T-helper 2 cell treated with Interferon-gamma antibody and Interleukin-4, amounts not matched to agents 100 ng/mL and 5 ng/mL, for 36 hours (primary cell): ENCODE results near the gene ABCB10. TPM values are rescaled to one million over a fixed set of nuclear protein-coding genes. Genes with fewer than 3 reads are reported as not detected.
"Not testable (repeated sequence)": the region's sequence is repeated elsewhere in the genome, so short reads cannot be mapped to it uniquely, and the experiment has no call there.

Experiments
- intact Hi-C: fragments of 100-400 bp; cut with micrococcal nuclease; formaldehyde crosslinking; loops from one replicate; pipeline ENCODE4 v1.15.1; 2023
- total RNA-seq: library from RNA; stranded (reverse); gene quantifications from 2 replicates; pipeline ENCODE4 v1.2.3, GENCODE V29; 2022

Gene ABCB10
- total RNA-seq, 1 donor from 2014 or later: 36.2 TPM

DNA sequence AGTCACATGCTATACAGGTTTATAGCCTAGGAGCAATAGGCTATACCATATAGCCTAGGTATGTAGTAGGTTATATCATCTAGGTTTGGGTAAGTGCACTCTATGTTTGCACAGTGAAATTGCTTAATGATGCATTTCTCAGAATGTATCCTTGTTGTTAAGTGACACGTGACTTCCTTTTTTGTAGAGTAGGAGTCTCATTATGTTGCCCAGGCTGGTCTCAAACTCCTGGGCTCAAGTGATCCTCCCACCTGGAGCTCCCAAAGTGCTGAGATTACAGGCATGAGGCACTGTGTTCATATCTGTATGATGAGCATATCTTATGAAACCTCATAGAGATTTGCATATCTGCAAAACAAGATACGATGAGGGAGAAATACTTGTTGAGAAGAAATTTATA lies 13.8 kb upstream of the ABCB10 start:
- intact Hi-C loops: no loop called here

DNA sequence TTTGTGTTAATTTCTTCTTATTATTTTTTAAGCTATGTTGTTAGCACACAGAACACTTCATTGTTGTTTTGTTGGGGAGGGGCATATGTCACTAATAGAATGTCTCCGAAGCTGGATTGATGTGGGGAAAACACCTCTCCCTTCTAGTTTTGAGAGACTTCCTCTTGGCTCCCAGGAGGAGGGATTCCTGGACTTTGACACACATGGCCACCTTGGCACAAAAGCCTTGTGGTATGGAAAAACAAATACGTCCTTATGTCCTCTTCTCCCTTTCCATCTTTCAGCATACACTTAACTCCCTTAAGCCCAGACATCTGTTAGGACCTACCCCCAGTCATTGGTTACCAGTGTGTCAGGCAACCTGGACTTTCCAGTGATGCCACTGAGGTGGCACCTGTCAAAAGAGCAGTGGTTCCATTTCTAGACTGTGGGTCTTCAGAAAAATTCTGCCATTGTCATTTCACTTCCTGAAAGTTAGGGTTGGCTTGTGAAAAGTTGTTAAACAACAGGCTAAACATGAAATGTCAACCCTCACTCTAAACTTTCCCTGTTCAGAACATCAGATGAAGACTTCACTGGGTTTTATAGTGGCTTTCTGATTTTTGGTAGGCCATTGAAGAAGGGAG lies 12.5 kb upstream of the ABCB10 start:
- intact Hi-C loops: no loop called here

DNA sequence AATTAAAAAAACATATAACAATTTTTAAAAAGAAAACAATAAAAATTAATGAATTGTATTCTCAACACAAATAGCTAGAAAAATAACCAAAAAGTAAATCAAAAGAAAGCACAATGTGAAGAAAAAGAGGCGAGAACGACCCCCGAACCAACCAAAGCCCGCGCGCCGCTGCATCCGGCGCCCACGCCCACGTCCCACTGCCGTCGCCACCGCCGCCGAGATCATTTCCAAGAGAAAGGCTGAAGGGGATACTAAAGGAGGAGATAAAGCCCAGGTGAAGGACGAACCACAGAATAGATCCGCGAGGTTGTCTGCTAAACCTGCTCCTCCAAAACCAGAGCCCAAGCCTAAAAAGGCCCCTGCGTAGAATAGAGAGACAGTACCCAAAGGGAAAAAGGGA lies 11.8 kb upstream of the ABCB10 start:
- intact Hi-C loops: no loop called here

DNA sequence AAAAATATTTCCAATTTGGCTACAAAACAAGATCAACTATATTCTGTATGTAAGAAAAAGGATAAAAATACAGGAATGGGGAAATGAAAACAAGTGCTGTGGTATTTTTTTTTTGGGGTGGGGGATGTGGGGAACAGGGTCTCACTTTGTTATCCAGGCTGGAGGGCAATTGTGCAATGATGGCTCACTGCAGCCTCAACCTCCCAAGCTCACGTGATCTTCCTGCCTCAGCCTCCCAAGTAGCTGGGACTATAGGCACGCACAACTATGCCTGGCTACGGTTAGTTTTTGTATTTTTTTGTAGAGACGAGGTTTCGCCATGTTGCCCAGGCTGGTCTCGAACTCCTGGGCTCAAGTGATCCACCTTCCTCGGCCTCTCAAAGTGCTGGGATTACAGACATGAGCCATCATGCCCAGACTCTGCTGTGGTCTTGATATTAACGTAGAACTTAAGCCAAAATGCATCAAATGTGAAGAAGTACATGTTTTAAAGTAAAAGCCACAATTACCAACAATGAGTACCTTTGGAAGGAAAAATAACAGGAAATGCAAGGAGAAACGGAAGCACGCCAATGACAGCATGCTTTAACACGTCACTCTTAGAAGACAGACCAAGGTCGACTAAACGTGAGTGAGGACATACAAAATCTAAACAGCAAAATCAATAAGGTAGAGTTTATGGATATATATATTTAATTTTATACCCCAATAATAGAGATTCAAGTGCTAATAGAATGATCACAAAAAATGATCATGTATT lies 8.8 kb upstream of the ABCB10 start:
- intact Hi-C loops: no loop called here

DNA sequence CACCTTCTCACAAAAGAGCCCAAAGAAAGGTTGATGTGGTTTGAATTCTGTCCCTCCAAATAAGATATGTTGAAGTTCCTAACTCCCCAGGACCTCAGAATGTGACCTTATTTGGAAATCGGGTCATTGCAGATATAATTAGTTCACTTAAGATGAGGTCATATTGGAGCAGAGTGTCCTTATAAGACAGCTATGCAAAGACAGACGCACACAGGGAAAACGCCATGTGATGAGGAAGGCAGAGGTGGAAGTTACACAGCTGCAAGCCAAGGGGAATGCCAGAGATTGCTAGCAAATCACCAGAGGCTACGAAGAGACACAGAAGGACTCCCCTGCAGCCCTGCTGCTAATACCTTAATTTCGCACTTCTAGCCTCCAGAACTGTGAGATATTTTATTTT lies 5.2 kb upstream of the ABCB10 start:
- intact Hi-C loops: no loop called here

DNA sequence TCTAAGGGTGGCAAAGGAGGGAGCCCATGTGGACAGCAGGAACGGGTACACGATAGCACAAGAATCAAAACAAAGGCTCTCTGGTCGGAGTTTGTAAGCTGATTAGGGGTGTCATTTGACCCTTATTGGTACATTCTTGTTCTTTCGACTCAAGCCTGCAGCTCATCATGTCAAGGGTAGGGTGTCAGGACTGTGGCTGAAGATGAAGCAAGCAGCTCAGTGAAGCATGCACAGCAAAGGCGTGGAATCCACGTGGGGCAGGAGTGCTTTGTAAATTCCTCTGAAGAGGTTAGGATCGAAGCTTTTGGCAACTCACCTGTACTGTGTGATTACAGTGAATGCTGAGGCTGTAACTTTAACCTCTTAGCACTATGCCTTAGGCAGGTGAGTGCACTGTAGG lies 4.7 kb upstream of the ABCB10 start:
- intact Hi-C loops: no loop called here

DNA sequence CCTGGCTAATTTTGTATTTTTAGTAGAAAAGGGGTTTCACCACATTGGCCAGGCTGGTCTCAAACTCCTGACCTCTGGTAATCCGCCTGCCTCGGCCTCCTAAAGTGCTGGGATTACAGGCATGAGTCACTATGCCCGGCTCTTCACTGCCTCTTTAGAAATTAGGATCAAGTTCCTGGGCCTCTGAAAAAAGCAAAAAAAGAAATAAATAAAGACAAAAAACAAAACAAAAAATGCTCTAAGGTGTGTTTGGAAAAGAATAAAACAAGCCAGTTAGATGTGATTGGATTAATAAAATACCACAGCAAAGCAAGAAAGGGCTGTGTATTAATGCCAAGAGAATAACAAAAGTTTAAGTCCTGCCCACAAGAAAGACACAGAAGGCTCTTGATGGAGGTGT lies 4.2 kb upstream of the ABCB10 start:
- intact Hi-C loops: no loop called here

DNA sequence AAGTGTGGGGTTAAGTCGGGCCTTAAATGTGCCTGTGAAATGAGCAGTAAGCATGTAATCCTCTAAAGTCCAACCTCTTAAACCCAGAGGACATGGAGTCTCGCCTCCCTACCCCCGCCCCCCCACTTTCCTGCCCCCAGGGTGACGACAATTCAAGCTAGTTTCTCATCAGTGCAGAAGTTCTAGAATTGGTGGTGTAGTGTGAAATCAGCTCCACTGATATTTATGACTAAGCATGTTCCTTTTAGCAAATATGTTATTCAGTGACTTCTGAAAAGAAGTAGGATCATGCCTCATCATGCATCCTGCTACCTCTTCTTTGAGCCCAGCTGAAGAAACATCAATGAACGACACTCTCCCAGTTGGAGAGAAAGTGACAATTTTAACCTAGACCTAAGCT lies 2.6 kb upstream of the ABCB10 start:
- intact Hi-C loops: no loop called here

DNA sequence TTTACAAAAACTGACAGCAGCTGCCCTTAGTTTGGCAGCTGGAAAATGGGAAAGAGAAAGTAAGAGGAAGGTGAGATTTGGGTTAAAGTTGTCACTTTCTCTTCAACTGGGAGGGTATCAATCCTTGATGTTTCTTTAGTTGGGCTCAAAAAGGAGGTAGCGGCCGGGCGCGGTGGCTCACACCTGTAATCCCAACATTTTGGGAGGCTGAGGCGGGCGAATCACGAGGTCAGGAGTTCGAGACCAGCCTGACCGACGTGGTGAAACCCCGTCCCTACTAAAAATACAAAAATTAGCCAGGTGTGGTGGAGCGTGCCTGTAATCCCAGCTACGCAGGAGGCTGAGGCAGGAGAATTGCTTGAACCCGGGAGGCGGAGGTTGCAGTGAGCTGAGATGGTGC lies 1.6 kb upstream of the ABCB10 start:
- intact Hi-C loops: not testable (repeated sequence)

DNA sequence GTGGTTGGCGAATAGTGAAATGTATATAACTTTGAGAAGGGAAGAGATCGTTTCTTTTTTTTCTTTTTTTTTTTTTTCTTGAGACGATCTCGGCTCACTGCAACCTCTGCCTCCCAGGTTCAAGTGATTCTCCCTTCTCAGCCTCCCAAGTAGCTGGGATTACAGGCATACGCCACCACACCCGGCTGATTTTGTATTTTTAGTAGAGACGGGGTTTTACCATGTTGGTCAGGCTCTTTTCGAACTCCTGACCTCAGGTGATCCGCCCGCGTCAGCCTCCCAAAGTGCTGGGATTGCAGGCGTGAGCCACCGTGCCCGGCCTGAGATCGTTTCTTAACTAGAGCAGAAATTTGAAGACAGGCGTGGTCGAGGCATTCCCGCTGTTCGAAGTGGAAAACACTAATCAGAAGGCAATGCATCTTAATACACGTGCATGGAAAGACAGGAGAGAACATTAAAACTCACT lies 862 bp upstream of the ABCB10 start:
- intact Hi-C loops: loop anchor here (2.0 to 5.0 kb wide), 6 partner anchors 117 to 1457 kb away; partner anchors contain the start of genes C1orf35, COG2, GALNT2 and RAB4A

DNA sequence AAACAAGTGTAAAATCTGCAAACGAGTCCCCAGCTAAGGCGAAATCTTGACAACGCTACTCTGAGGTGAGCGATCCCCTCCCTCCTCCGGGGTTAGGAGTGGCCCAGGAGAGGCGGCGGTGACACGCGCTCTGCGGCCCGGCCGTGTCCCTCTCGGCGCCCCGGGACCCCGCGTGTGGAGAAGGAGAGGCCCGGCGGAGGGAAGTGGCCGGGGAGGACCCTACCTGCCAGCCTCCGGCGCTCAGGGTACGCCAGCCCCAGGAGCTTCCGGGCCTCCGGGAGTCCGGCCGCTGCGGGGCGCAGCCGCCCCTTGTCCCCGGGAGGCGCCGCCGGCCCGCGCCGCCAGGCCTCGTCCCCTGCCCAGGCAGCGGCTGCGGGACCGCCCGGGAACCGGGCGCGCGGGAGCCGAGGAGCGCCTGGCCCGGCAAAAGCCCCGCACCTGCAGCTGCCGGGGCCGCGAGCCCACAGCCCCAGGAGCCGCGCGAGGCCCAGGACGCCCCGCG lies 543 bp downstream of the ABCB10 start:
- intact Hi-C loops: loop anchor here (1.0 to 5.0 kb wide), 9 partner anchors 50 to 1455 kb away; partner anchors contain the start of genes C1orf35, CCSAP, COG2 and GALNT2

DNA sequence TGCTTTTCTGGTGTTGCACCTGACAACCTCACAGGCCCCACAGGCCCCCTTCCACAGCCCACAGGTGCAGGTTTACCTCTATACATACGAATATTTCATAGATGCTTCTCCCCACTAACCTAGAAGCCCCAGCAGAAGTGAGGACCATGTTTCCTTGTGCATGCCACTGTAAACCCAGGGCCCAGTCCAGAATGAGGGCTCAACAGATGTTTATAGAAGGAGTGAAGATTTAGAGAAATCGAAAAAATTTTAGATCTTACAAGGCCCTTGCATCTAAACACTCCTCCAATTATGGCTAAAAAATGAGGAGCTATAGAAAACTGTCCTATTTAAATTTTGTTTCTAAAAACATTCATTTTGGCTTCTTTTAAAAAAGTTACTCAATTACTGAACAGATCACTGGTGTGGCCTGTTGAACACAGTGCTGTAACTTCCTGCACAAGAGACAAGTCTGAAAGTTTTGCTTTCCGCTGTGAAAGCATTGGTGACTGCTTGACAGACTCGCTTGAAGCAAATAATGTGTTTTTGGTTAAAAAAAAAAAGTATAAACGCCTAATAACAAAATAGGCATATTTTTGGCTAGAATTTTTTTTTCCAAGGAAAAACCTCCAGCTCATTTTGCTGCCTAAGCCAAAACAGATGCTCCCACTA lies 1.2 kb downstream of the ABCB10 start:
- intact Hi-C loops: loop anchor here (1.0 to 5.0 kb wide), 6 partner anchors 49 to 1085 kb away; partner anchors contain the start of genes CCSAP, COG2, NUP133 and RAB4A

DNA sequence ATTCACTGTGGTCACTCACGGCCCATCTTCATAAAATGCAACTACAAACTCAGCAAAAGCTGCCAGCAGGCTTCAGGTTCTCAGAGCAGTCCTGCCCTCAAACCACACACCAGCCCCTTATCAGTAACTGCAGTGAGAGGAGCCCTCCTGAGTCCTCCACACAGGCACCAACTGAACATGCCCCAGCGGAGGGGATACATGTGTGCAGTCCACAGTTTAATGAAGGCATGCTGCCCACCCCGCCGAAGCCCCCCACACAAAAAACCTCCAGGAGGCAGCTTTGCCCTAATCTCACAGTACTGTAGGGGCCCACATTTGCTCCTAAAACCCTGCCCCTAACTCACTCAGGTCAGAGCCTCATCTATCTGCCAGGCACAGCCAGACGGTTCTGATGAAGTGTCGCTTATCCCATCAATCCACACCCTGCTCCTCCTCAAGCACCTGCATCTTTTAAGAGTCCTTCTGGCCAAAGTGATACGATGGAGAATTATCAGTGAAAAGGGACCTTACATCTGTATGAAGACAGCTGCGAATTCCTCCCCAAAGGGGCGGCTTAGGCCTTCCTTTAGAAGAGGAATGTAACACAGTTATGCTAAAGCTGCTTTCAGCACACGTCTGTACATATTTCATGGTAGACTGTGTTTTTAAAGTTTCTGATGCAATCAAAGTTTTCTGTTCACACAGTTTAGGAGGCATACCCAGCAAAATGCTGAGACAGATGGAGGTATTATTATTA lies 3.5 kb downstream of the ABCB10 start:
- intact Hi-C loops: loop anchor here (5.0 kb wide), 4 partner anchors 113 to 1087 kb away; partner anchors contain the start of genes COG2 and RAB4A

DNA sequence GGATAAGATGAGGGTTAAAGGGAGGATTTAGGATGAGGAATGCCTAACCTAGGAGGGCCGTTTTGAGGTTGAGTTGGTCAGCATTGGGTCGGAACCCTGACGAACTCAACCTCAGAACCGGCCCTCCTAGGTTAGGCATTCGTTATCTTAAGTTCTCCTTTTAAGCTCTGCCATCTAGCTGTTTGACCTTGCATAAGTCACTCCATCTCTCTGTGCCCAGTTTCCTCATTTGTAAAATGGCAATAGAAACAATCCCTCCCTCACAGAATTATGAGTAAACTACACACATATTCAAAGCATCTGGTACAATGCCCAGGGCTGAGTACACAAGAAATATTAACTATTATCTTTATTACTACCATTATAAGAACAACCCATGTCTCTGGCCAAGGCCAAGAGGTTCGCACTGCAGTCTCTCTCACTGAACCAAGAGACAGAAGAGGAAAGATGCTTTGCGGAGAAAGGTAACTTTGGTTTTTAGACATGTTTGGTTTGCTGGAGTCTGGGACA lies 4.8 kb downstream of the ABCB10 start:
- intact Hi-C loops: no loop called here

DNA sequence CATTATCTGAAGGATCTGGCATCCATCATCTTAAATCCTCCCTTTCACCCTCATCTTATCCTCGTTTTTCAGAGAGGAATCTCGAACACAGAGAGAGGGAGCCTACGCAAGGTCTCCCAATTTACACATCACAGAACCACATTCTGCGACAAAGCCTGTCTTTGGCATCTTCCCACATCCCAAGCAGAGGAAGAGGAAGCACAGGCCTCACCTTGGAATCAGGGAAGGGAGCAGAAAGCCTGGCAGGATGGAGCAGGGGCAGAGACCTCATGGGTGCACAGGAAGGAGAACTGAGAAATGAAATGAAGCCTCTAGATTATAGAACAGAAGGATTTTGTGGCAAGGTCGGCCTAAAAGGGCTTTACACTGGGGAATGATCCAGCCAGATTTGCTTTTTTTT lies 5.8 kb downstream of the ABCB10 start:
- intact Hi-C loops: no loop called here

DNA sequence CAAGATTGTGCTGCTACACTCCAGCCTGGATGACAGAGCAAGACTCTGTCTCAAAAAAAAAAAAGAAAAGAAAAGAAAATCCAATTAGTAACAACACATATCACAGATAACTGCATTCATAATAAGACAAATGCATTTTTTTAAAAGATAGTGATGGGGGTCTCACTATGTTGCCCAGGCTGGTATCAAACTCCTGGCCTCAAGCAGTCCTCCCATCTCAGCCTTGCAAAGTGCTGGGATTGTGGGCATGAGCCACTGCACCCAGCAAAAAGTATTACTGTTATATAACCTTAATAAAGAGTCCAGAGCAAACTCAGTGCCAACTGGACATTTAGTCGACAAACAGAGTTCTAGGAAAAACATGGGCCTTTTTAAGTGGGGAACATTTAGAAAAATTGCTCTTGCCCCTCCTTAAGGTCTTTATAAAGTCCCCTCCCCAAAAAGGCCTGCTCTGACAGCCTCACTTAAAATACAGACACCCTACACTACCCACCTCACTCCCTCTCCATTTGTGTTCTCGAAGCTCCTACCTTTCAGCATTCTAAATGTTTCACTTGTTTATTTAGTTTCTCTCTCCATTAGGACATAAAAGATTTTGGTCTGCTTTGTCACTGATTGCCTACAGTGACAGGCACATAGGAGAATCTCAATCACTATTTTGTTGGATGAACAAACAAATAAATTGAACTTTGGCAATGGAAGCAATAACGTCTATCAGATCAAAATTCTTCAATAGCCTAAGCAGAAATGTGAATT lies 7.5 kb downstream of the ABCB10 start:
- intact Hi-C loops: no loop called here

DNA sequence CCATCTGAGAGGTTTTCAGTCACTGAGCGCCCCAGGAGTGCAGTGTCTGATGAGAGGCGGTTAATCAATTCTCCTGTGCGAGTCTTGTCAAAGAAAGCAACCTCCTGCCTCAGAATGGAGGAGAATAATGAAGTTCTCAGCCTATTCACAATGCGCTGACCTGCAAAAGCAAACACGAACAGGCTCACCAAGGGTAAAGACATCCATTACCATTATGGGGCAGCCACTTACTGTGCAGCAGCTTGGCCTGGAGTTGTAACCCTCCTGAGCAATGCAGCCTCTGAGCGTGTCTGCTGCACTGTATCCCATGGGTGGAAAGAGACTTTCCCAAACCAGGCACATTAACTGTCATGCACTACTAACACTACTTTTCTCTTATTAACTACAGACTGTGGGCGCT lies 11.0 kb downstream of the ABCB10 start:
- intact Hi-C loops: no loop called here

DNA sequence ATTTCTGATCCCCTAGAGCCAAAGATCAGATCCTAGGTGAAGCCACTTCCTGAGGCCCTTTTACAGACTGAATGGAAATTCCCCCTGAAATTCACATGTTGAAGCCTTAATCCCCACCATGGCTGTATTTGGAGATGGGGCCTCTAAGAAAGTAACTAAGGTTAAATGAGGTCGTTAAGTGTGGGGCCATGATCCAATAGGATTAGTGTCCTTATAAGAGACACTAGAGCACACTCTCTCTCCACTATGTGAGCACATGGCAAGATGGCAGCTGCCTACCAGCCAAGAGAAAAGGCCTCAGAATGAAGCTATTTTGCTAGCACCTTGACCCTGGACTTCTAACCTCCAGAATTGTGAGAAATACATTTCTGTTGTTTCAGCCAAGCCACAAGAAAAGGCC lies 13.9 kb downstream of the ABCB10 start:
- intact Hi-C loops: no loop called here

DNA sequence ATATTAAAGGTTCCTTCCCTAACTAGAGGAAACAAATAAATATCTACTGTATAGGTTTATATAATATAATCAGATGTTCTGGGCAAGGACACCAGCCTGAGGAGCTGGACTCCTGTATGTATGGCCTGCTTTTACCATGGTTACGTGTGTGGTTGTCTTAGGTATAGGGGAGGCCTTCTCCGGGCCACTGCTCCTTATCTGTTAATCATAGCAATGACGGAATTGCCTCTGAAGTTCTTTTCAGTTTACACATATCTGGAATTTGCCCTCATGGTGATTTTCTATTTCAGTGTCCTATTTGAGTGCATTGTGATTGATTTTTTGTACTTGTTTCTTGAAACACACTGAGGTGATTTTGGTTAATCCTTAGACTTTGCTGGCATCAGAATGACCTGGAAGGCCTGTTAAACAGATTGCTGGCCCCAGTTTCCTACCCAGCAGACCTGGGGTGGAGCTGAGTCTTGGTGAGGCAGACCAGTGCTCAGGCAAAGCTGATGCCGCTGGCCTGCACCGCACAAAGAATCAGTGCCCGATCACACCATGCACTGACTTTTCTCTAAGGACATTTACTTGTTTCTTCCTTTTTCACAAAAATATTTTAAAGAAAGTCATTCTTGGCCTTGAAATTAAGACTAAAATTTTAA lies 18.5 kb downstream of the ABCB10 start:
- intact Hi-C loops: no loop called here

DNA sequence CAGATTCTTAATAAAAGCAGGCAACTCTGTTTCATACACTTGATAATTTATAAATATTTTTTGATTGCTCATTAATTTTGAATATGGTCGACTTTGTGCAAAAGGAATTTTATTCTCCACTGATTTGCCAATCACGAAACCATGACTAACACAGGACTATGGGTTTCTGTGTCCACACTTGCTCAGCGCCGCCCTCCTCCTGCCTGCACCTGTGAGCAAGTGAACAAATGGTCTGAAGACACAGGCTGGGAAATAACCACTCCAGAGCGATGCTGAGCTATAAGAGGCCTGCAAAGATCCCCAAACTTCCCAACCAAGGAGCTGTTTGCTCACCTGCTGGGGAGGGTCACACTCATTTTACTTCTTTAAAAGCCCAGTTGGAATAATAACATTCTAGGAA lies 19.6 kb downstream of the ABCB10 start:
- intact Hi-C loops: no loop called here
